Neural progenitor cell (in vitro differentiated cells): Measurements from ENCODE around the gene PSMB3.

Experiments used
- CTCF ChIP-seq: fragments of 200-600 bp; sonication (generic); IDR thresholded peaks from 2 replicates; pipeline ENCODE4 v1.5.1; 2017; ENCODE audit warnings: antibody characterized with exemption, mild to moderate bottlenecking
- EZH2 ChIP-seq: fragments of 200-600 bp; sonication (generic); IDR thresholded peaks from 2 replicates; pipeline ENCODE4 v1.6.1; 2017; ENCODE audit warnings: antibody characterized with exemption, mild to moderate bottlenecking, moderate library complexity
- EZH2phosphoT487 ChIP-seq: fragments of 200-600 bp; sonication (generic); IDR thresholded peaks from 2 replicates; pipeline ENCODE4 v1.6.1; 2017; ENCODE audit warnings: antibody characterized with exemption

DNA sequence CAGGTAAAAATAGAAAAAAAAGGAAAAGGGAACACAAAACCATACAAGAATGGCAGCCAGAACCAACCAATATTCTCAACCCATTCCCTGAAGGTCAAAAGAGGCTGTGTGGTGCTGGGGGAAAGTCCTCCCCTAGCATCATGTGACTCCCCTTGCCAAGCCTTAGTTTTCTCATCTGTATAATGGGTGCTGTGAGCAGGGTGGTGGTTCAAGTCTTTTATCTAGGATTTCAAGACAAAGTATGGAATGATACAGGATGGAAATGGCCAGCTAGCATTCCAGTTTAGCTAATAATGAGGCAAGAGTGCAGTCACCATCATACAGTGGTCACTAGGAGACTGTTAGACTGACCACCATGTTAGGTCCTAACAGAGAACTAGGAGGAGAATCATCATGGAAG is 20.7 kb downstream of the PSMB3 start:
- TF ChIP-seq CTCF, result no peak
- TF ChIP-seq EZH2, result no peak
- TF ChIP-seq EZH2phosphoT487, result no peak
